Type B pancreatic cell (in vitro differentiated cells): ENCODE data around the gene TMEM154. TPM values are rescaled to one million over a fixed set of nuclear protein-coding genes. Genes with fewer than 3 reads are reported as not detected.

ENCODE experiments used
- DNase-seq: peaks from one replicate; pipeline ENCODE4 v3.0.0; 2021; ENCODE audit warnings: mixed read lengths; ENCODE audit not compliant: unreplicated experiment; ENCODE audit errors: extremely low spot score
- H3K27ac Mint-ChIP-seq: 2 replicates; pipeline ENCODE4 v1.8.0; 2021; ENCODE audit warnings: mild to moderate bottlenecking, mixed read lengths
- H3K27me3 Mint-ChIP-seq: 2 replicates; pipeline ENCODE4 v1.8.0; 2021; ENCODE audit warnings: mixed read lengths
- H3K36me3 Mint-ChIP-seq: 2 replicates; pipeline ENCODE4 v1.8.0; 2021; ENCODE audit warnings: mixed read lengths
- H3K4me1 Mint-ChIP-seq: one replicate; pipeline ENCODE4 v1.8.0; 2021; ENCODE audit warnings: mixed read lengths; ENCODE audit not compliant: unreplicated experiment
- H3K4me3 Mint-ChIP-seq: 2 replicates; pipeline ENCODE4 v1.8.0; 2021; ENCODE audit warnings: mild to moderate bottlenecking, mixed read lengths
- H3K9me3 Mint-ChIP-seq: 2 replicates; pipeline ENCODE4 v1.8.0; 2021; ENCODE audit warnings: mixed read lengths
- CTCF ChIP-seq: fragments of 200-600 bp; sonication (generic); conservative IDR thresholded peaks from 2 replicates; pipeline ENCODE4 v1.5.0; 2021; ENCODE audit warnings: antibody characterized with exemption, mild to moderate bottlenecking
- total RNA-seq: library from RNA; stranded (reverse); gene quantifications from 2 replicates; pipeline ENCODE4 v1.2.1, GENCODE V29; 2021; ENCODE audit warnings: low replicate concordance

TMEM154 gene
- total RNA-seq, 1 donor from 2014 or later = 11.1 TPM

- Mint-ChIP-seq H3K4me1 (peaks cover 23% of the 10 kb centered on the region), H3K36me3 (no peaks in the 10 kb centered on the region), H3K27ac (no peak overlapping the region), H3K4me3 (no peak overlapping the region), H3K9me3 (no peaks in the 10 kb centered on the region), H3K27me3 (peaks cover 6% of the 10 kb centered on the region)
- no peak for DNase-seq
- TF ChIP-seq CTCF = no peak
Observed at GRCh38 chr4:152594978-152595925, 84.5 kb downstream of the TMEM154 start.

GRCh38 chr4:152594057-152594456, 85.7 kb downstream of the TMEM154 start:
- no peak for DNase-seq
- Mint-ChIP-seq H3K9me3 (no peaks in the 10 kb centered on the region), H3K27me3 (peaks cover 6% of the 10 kb centered on the region), H3K4me3 (no peak overlapping the region), H3K36me3 (no peaks in the 10 kb centered on the region), H3K27ac (no peak overlapping the region), H3K4me1 (peaks cover 28% of the 10 kb centered on the region)
- no peak for TF ChIP-seq CTCF

- DNase-seq = no peak
- H3K9me3 Mint-ChIP-seq = peaks cover 1% of the 10 kb centered on the region
- peaks cover 28% of the 10 kb centered on the region for H3K4me1 Mint-ChIP-seq
- no peak overlapping the region for H3K27ac Mint-ChIP-seq
- no peak for TF ChIP-seq CTCF
- peak overlapping the region; percentile 66 for H3K4me3 Mint-ChIP-seq
- H3K27me3 Mint-ChIP-seq = peaks cover 6% of the 10 kb centered on the region
- H3K36me3 Mint-ChIP-seq = no peaks in the 10 kb centered on the region
Observed at GRCh38 chr4:152591876-152592275, 87.9 kb downstream of the TMEM154 start.

GRCh38 chr4:152591396-152591795, 88.4 kb downstream of the TMEM154 start:
- Mint-ChIP-seq H3K36me3 (no peaks in the 10 kb centered on the region), H3K9me3 (peaks cover 4% of the 10 kb centered on the region), H3K4me3 (peak overlapping the region; percentile 66), H3K27me3 (peaks cover 6% of the 10 kb centered on the region), H3K4me1 (peaks cover 28% of the 10 kb centered on the region), H3K27ac (no peak overlapping the region)
- TF ChIP-seq CTCF = no peak
- DNase-seq = no peak

- no peaks in the 10 kb centered on the region for H3K36me3 Mint-ChIP-seq
- H3K27me3 Mint-ChIP-seq = peaks cover 6% of the 10 kb centered on the region
- DNase-seq = no peak
- peaks cover 28% of the 10 kb centered on the region for H3K4me1 Mint-ChIP-seq
- H3K27ac Mint-ChIP-seq = no peak overlapping the region
- peaks cover 4% of the 10 kb centered on the region for H3K9me3 Mint-ChIP-seq
- H3K4me3 Mint-ChIP-seq = no peak overlapping the region
- no peak for TF ChIP-seq CTCF
Observed at GRCh38 chr4:152590179-152591031, 89.4 kb downstream of the TMEM154 start.
